Karpas-422 (cell line): ENCODE measurements around the gene DSCAM. TPM values are rescaled to one million over a fixed set of nuclear protein-coding genes. Genes with fewer than 3 reads are reported as not detected.

Experiments
- DNase-seq: peaks from one replicate; pipeline ENCODE4 v3.0.0-alpha.2; 2015
- H2AFZ ChIP-seq: fragments of 200-600 bp; sonication (generic); 2 replicates; pipeline ENCODE4 v1.6.1; 2014; ENCODE audit warnings: antibody characterized with exemption, low read length, mixed read lengths
- H3K27ac ChIP-seq: fragments of 200-600 bp; sonication (generic); 2 replicates; pipeline ENCODE4 v1.5.1; 2014; ENCODE audit warnings: mild to moderate bottlenecking, low read length, moderate library complexity
- H3K27me3 ChIP-seq: fragments of 200-600 bp; sonication (generic); 2 replicates; pipeline ENCODE4 v1.6.1; 2014; ENCODE audit warnings: low read length, mixed read lengths
- H3K36me3 ChIP-seq: fragments of 200-600 bp; sonication (generic); 2 replicates; pipeline ENCODE4 v1.6.1; 2014; ENCODE audit warnings: low read length, mixed read lengths; ENCODE audit not compliant: insufficient read depth
- H3K4me1 ChIP-seq: fragments of 200-600 bp; sonication (generic); 2 replicates; pipeline ENCODE4 v1.6.1; 2014; ENCODE audit warnings: mild to moderate bottlenecking, low read length, mixed read lengths
- H3K4me2 ChIP-seq: fragments of 200-600 bp; sonication (generic); 2 replicates; pipeline ENCODE4 v1.6.1; 2014; ENCODE audit warnings: low read length, low read depth, mild to moderate bottlenecking; ENCODE audit not compliant: poor library complexity, severe bottlenecking
- H3K4me3 ChIP-seq: fragments of 200-600 bp; sonication (generic); 2 replicates; pipeline ENCODE4 v1.5.1; 2014; ENCODE audit warnings: mild to moderate bottlenecking, antibody characterized with exemption, low read length, mixed read lengths
- H3K79me2 ChIP-seq: fragments of 200-600 bp; sonication (generic); 2 replicates; pipeline ENCODE4 v1.6.1; 2014; ENCODE audit warnings: mild to moderate bottlenecking, low read length, mixed read lengths
- H3K9ac ChIP-seq: fragments of 200-600 bp; sonication (generic); 2 replicates; pipeline ENCODE4 v1.6.0; 2014; ENCODE audit warnings: low read length
- H3K9me2 ChIP-seq: fragments of 200-600 bp; sonication (generic), shearing (Covaris generic); replicated peaks from 2 replicates; pipeline ENCODE4 v1.6.0; 2014; ENCODE audit warnings: mild to moderate bottlenecking, low read length, moderate library complexity; ENCODE audit not compliant: insufficient read depth
- H3K9me3 ChIP-seq: fragments of 300-700, 200-600 bp; sonication (generic); 2 replicates; pipeline ENCODE4 v1.6.1; 2014; ENCODE audit warnings: low read length, mixed read lengths
- H4K20me1 ChIP-seq: fragments of 200-600 bp; sonication (generic); 2 replicates; pipeline ENCODE4 v1.6.1; 2014; ENCODE audit warnings: mild to moderate bottlenecking, antibody characterized with exemption, low read length, low read depth; ENCODE audit not compliant: insufficient read depth
- total RNA-seq: library from RNA; depleted of rRNA; stranded (reverse); fragments of >200 nt; shearing (Covaris generic); gene quantifications from 2 replicates; pipeline ENCODE4 v1.2.3, GENCODE V29; 2014; ENCODE audit warnings: low replicate concordance

Gene DSCAM
- total RNA-seq, 1 experiment from 2014 or later: not detected

DNA sequence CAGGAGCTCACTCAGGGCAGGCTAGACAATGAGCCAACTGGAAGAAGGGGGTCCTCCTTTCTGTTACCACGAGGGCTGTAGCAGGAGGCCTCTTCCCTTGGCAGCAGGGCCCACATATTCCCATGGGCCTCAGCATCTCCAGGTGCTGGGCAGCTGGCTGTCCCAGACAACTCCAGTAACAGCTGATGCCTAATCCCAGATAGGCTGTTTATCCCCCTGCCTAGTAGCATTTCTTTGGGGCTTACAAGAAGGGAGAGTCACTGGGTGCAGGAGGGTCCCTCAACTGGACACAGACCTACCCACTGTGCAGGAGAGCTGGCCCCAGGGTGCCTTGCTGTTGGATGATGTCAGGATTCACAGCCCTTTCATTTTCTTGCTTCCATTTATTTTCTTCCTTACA is 278.2 kb downstream of the DSCAM start:
- Histone ChIP-seq H3K27me3 (no peaks in the 10 kb centered on the region), H3K4me1 (no peaks in the 10 kb centered on the region), H4K20me1 (no peaks in the 10 kb centered on the region), H3K4me2 (no peak overlapping the region), H3K9me2 (no peaks in the 10 kb centered on the region), H3K4me3 (no peak overlapping the region), H3K27ac (no peak overlapping the region), H3K79me2 (no peaks in the 10 kb centered on the region), H3K9ac (no peak overlapping the region), H3K36me3 (no peaks in the 10 kb centered on the region), H3K9me3 (peaks cover 27% of the 10 kb centered on the region), H2AFZ (no peak overlapping the region)
- DNase-seq: no peak

DNA sequence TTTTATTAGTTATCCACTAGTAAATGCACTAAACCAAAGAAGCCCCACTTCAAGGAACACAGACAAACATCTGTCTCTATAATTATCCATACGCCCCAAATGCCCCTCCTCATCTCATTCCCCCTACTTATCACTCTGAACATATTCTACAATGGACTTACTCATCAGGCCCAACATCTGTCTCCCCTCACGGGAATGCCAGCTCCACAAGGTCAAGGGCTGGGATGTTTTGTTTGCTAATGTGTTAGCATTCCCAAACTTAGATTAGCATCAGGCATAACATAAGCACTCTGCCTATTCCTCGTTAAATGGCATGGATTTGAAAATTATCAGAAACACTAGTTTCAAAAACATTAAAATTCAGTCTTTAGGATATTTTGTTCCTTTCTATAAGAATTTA is 279.5 kb downstream of the DSCAM start:
- Histone ChIP-seq H3K9ac (no peak overlapping the region), H3K4me1 (no peaks in the 10 kb centered on the region), H3K36me3 (no peaks in the 10 kb centered on the region), H3K9me3 (peaks cover 30% of the 10 kb centered on the region), H3K27ac (no peak overlapping the region), H3K79me2 (no peaks in the 10 kb centered on the region), H3K4me3 (no peak overlapping the region), H2AFZ (no peak overlapping the region), H3K4me2 (no peak overlapping the region), H4K20me1 (no peaks in the 10 kb centered on the region), H3K27me3 (no peaks in the 10 kb centered on the region), H3K9me2 (no peaks in the 10 kb centered on the region)
- no peak for DNase-seq

DNA sequence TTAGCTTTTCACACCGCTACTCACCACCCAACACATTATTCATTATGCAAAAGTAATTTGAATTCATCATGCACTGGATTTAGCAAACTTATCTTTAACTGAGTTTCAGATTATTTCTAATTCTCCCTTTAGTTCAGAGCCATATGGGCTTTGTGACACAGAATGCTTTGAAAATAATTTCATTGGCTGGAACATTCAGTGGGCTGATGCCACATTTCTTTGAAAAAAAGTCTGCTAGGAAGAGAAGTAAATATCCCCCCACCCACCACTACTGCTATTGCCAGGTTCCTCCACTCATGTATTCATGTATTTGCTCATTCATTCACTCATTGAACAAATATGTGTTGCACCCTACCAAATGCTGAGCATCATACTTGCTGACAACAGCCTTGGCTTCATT is 280.5 kb downstream of the DSCAM start:
- Histone ChIP-seq H3K27ac (no peak overlapping the region), H3K36me3 (no peaks in the 10 kb centered on the region), H3K4me1 (no peaks in the 10 kb centered on the region), H2AFZ (no peak overlapping the region), H4K20me1 (no peaks in the 10 kb centered on the region), H3K79me2 (no peaks in the 10 kb centered on the region), H3K27me3 (no peaks in the 10 kb centered on the region), H3K9me3 (peaks cover 26% of the 10 kb centered on the region), H3K4me3 (no peak overlapping the region), H3K9ac (no peak overlapping the region), H3K9me2 (no peaks in the 10 kb centered on the region), H3K4me2 (no peak overlapping the region)
- no peak for DNase-seq

DNA sequence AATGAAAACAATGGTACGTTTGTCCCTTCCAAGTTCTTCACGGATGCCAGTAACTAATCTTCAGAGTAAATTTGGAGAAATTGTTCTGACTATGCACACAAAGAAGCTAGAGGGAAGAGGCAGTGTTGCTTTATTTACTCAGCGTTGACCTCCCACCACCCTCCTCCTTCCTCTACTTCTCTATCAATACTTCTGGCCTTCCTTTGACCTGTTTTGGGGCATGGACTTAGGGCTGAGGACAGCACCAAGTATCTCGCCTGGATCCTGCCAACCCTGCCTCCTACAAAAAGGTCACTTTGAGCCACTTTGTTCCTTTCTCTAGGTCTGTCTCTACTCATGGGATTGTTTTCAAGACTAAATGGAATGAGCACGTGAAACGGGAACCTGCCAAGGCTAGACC is 282.6 kb downstream of the DSCAM start:
- no peak for DNase-seq

DNA sequence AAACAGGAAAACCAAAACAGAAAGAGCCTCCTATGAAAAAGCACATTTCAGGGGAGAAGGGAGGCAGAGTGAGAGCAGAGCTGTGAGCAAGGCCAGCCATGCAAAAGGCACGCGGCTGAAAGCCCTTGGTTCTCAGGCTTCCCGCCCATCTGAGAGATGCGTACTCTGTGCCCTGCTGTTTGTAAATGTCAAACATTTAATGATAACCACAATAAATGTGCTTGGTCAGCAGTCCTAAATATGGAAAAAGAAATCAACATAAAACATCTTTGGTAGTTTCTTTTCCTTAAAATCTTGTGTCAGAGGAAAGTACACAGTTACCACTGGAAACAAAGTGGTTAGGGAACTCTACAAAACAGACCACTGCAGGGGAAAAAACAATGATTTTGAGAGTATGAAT is 283.1 kb downstream of the DSCAM start:
- H3K36me3 ChIP-seq: no peaks in the 10 kb centered on the region
- no peak overlapping the region for H2AFZ ChIP-seq
- no peaks in the 10 kb centered on the region for H3K9me2 ChIP-seq
- no peak for DNase-seq
- H3K4me1 ChIP-seq: no peaks in the 10 kb centered on the region
- no peaks in the 10 kb centered on the region for H3K79me2 ChIP-seq
- H3K9me3 ChIP-seq: peaks cover 24% of the 10 kb centered on the region
- no peak overlapping the region for H3K27ac ChIP-seq
- no peak overlapping the region for H3K9ac ChIP-seq
- H3K27me3 ChIP-seq: no peaks in the 10 kb centered on the region
- no peaks in the 10 kb centered on the region for H4K20me1 ChIP-seq
- H3K4me3 ChIP-seq: no peak overlapping the region
- no peak overlapping the region for H3K4me2 ChIP-seq

More for the DNA sequence above, 282.6 kb downstream of the DSCAM start:
- Histone ChIP-seq H3K4me3 (no peak overlapping the region), H3K27ac (no peak overlapping the region), H4K20me1 (no peaks in the 10 kb centered on the region), H3K27me3 (no peaks in the 10 kb centered on the region), H2AFZ (no peak overlapping the region), H3K79me2 (no peaks in the 10 kb centered on the region), H3K4me2 (no peak overlapping the region), H3K9ac (no peak overlapping the region), H3K9me2 (no peaks in the 10 kb centered on the region), H3K36me3 (no peaks in the 10 kb centered on the region), H3K4me1 (no peaks in the 10 kb centered on the region), H3K9me3 (peaks cover 24% of the 10 kb centered on the region)

DNA sequence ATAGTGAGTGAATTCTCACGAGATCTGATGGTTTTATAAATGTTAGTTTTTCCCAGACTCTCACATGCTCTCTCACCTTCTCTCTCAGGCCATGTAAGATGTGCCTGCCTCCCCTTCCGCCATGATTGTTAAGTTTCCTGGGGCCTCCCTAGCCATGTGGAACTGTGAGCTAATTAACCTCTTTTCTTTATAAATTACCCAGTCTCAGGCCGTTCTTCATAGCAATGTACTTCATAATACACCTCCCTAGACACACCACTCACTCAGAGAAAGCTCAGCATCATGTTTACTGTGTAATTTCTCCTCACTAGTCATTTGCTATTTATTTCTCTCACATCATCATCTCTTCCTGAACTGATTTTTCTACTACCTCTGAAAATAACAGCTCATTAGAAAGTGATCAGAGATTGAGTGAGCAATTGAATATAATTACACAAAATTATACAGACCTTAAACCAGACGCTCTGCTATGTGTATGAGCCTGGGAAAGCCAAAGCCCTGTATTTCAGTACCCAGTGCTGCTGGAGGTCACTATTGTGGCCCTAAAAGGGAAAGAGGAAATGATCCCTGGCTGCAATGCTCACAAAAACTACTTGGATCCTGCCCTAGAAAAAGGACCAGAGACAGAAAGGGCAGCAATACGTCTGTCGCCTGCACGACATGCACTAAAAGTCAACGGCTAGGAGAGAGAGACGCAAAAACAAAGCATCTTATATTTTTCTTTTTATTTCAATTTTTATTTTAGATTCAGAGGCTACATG is 284.5 kb downstream of the DSCAM start:
- no peaks in the 10 kb centered on the region for H3K4me1 ChIP-seq
- H3K4me2 ChIP-seq: no peak overlapping the region
- no peaks in the 10 kb centered on the region for H3K36me3 ChIP-seq

DNA sequence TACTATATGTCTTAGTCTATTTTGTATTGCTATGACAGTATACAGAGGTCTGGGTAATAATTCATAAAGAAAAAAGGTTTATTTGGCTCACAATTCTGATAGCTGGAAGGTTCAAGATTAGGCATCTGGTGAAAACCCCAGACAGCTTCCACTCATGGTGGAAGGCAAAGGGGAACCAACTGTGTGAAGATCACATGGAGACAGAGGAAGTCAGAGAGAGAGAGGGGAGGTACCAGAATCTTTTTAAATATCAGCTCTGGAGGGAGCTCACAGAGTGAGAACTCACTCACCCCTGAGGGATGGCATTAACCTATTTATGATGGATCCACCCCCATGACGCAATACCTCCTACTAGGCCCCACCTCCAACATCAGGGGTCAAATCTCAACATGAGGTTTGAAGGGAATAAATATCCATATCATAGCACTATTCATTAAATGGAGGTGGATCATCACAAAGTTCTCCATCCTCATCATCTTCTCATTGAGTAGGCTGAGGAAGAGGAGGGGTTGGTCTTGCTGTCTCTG is 290.5 kb downstream of the DSCAM start:
- Histone ChIP-seq H3K4me3 (no peak overlapping the region), H3K27ac (no peak overlapping the region), H3K4me1 (no peaks in the 10 kb centered on the region), H3K79me2 (no peaks in the 10 kb centered on the region), H3K36me3 (no peaks in the 10 kb centered on the region), H4K20me1 (no peaks in the 10 kb centered on the region), H2AFZ (no peak overlapping the region), H3K9me3 (peaks cover 13% of the 10 kb centered on the region), H3K9ac (no peak overlapping the region), H3K27me3 (no peaks in the 10 kb centered on the region), H3K4me2 (no peak overlapping the region), H3K9me2 (no peaks in the 10 kb centered on the region)
- DNase-seq: no peak

More for the DNA sequence above, 284.5 kb downstream of the DSCAM start:
- Histone ChIP-seq H3K27ac (no peak overlapping the region), H3K79me2 (no peaks in the 10 kb centered on the region), H3K9ac (no peak overlapping the region), H4K20me1 (no peaks in the 10 kb centered on the region), H3K4me3 (no peak overlapping the region), H3K9me2 (no peaks in the 10 kb centered on the region), H2AFZ (no peak overlapping the region), H3K9me3 (peaks cover 22% of the 10 kb centered on the region), H3K27me3 (no peaks in the 10 kb centered on the region)
- no peak for DNase-seq

DNA sequence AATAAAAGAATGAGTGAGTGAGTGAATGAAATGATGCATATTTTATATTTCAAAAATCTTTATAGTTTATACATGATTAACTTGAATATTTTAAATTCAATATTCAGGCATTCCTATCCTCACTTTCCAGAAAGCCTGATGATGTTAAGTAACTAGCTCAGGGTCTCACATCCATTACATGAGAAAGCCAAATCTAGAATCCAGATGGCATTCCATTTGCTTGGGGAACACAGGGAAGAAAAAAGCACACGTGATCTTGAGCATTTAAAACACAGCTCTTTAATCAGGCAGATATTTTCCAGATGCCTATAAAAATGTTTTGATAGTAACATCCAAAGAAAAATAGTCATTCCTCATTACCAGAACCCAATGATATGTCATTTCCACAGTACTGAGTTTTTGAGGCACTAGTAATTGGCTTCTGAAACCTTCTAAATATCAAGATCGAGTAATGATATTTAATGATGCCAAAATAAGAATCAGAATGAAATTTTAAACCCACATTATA is 291.9 kb downstream of the DSCAM start:
- Histone ChIP-seq H3K4me2 (no peak overlapping the region), H3K9ac (no peak overlapping the region), H3K4me1 (no peaks in the 10 kb centered on the region), H3K4me3 (no peak overlapping the region), H3K9me2 (no peaks in the 10 kb centered on the region), H3K9me3 (peaks cover 11% of the 10 kb centered on the region), H4K20me1 (no peaks in the 10 kb centered on the region), H3K79me2 (no peaks in the 10 kb centered on the region), H3K27ac (no peak overlapping the region), H3K27me3 (no peaks in the 10 kb centered on the region), H3K36me3 (no peaks in the 10 kb centered on the region), H2AFZ (no peak overlapping the region)
- DNase-seq: no peak
